22Rv1 (cell line): ENCODE data around the gene CCR6.
"Not testable (repeated sequence)": the region's sequence is repeated elsewhere in the genome, so short reads cannot be mapped to it uniquely, and the experiment has no call there.

Experiments used
- H3K27ac ChIP-seq: fragments of 450-650 bp; 2 replicates; pipeline ENCODE4 v1.5.1; 2017
- CTCF ChIP-seq: fragments of 450-650 bp; IDR thresholded peaks from 2 replicates; pipeline ENCODE4 v1.5.1; 2017; ENCODE audit warnings: mild to moderate bottlenecking
- ZFX ChIP-seq: fragments of 450-650 bp; IDR thresholded peaks from 2 replicates; pipeline ENCODE4 v1.6.1; 2017; ENCODE audit warnings: antibody characterized with exemption, borderline replicate concordance

CCR6 gene

GRCh38 chr6:167163476-167164011, 40.6 kb downstream of the CCR6 start:
- no peak for TF ChIP-seq CTCF
- TF ChIP-seq ZFX, result no peak
- no peak overlapping the region for H3K27ac ChIP-seq

DNA sequence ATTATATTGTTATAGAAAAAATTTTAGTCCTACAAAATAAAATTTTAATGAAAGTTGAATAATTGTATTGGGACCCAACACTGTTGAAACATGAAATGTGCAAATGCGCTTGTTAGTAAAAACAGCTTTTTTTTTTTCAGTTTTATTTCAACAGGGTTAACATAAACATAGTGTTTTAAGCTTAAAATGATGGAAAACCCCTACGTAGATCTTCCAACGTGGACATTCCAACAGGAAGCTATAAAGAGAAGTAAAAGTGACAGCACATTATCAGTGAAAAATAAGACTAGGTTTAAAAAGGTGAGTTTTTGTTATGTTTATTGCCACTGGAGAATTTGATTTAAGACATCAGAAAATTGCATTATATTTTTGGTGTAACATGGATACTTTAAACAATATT, 41.4 kb downstream of the CCR6 start:
- no peak overlapping the region for H3K27ac ChIP-seq
- no peak for TF ChIP-seq CTCF
- TF ChIP-seq ZFX, result no peak

GRCh38 chr6:167165858-167166471, 43.1 kb downstream of the CCR6 start:
- TF ChIP-seq CTCF, result no peak
- TF ChIP-seq ZFX, result no peak
- no peak overlapping the region for H3K27ac ChIP-seq

DNA sequence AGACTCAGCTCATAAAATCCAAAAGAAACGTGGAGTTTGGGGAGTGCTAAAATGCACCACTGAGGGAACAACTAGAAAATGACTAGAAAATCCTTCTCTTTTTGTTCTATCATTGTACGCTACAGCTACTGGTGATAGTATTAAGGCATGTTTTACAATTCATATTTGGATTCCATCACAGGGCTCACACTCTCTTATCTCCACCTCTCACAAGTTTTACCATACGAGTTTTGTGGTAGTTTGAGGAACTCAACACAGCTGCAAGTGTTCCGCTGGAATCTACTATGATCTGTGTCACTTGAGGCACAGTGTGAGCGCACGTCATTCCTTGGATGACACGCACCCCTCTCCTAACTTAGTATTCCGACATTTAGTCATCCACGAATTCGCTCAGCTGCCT, 44.8 kb downstream of the CCR6 start:
- not testable (repeated sequence) for H3K27ac ChIP-seq

GRCh38 chr6:167168296-167168695, 45.4 kb downstream of the CCR6 start:
- H3K27ac ChIP-seq, result not testable (repeated sequence)

GRCh38 chr6:167169867-167170266, 47.0 kb downstream of the CCR6 start:
- not testable (repeated sequence) for H3K27ac ChIP-seq

DNA sequence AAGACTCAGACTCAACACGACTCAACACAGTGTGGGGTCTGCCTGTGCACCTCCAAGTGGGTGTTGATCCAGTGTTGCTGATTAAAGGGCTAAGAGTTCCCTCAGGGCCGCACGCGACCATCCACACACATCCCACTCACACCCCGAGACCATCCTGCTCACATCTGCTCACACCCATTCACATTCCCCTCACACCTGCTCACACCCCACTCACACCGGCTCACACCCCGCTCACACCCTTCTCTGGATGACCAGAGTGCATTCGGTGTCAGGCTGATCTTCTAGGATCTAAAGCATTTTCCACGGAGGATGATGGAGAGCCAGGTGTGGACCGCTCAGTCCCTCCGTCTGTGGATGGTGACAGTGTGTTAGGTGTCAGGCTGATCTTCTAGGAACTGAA, 48.4 kb downstream of the CCR6 start:
- H3K27ac ChIP-seq, result not testable (repeated sequence)

GRCh38 chr6:167172011-167172410, 49.1 kb downstream of the CCR6 start:
- H3K27ac ChIP-seq, result not testable (repeated sequence)

- H3K27ac ChIP-seq, result not testable (repeated sequence)
These were observed 54.4 kb downstream of the CCR6 start for GRCh38 chr6:167177271-167177670.

GRCh38 chr6:167178896-167179655, 56.2 kb downstream of the CCR6 start:
- H3K27ac ChIP-seq, result not testable (repeated sequence)

DNA sequence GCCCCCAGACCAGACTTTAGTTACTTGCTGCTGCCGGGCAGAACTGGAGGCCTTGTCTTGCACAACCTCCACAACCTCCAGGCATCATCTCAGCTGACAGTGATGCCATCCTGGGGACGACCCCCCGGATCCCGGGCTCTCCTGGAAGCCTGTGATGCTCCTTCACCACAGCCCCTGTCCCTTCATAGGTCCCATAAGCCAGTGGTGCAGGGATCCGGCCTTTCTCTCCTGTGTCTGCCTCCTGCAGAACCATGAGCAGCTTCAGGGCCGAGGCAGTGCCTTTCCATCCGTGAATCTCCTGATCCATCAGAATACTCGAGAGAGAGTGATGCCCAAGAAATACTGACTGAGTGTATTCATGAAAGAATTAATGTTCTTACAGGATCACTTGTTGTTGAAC, 57.2 kb downstream of the CCR6 start:
- H3K27ac ChIP-seq, result not testable (repeated sequence)

DNA sequence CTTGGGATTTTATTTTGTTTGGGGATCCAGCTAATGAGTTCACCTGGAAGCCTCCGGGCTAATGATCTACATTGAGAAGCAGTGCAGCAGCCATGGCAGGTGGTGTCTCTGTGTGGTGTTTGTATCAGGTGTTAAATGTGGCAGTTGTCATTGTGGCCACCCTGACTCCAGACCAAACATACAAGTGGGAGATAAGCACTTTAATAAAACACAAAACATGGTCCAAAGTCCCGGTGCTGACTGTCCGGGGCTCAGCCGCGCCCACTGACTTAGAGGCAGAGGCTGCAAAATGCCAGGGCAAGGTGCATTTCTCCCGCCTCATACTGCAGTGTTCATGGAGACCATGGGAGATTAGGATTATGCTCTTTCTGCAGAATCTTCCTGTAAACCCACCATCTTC, 58.5 kb downstream of the CCR6 start:
- not testable (repeated sequence) for H3K27ac ChIP-seq
